C4-2B (cell line): Measurements from ENCODE around the gene ZNF429.

Source experiments
- H3K27ac ChIP-seq: fragments of 450-650 bp; 2 replicates; pipeline ENCODE4 v1.5.1; 2017
- ZFX ChIP-seq: fragments of 450-650 bp; IDR thresholded peaks from 2 replicates; pipeline ENCODE4 v1.6.1; 2017
- TF ChIP-seq, protein P1 (sequence below): fragments of 450-650 bp; conservative IDR thresholded peaks from 2 replicates; pipeline ENCODE4 v1.5.1; 2017; ENCODE audit warnings: mild to moderate bottlenecking

The ZNF429 gene

DNA sequence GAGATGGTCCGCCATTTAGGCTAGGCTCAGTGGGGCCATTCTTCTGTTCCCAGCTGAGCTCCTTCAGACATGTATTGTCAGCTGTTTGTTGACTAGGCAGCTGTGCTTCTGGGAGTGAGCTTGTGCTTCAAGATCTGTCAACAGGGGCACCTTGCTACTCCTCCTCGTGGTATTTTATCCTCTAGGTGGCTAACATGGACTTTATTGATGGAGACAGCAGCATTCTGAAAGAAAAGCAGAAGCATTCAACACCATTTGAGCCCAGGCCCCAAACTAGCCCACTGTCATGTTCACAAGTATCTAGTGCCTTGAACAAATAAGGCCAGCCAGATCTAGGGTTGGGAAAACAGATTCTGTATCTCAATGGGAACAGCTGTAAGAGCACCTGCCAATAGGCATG lies 65.9 kb downstream of the ZNF429 start:
- no peak overlapping the region for H3K27ac ChIP-seq
- TF ChIP-seq, protein P1, sequence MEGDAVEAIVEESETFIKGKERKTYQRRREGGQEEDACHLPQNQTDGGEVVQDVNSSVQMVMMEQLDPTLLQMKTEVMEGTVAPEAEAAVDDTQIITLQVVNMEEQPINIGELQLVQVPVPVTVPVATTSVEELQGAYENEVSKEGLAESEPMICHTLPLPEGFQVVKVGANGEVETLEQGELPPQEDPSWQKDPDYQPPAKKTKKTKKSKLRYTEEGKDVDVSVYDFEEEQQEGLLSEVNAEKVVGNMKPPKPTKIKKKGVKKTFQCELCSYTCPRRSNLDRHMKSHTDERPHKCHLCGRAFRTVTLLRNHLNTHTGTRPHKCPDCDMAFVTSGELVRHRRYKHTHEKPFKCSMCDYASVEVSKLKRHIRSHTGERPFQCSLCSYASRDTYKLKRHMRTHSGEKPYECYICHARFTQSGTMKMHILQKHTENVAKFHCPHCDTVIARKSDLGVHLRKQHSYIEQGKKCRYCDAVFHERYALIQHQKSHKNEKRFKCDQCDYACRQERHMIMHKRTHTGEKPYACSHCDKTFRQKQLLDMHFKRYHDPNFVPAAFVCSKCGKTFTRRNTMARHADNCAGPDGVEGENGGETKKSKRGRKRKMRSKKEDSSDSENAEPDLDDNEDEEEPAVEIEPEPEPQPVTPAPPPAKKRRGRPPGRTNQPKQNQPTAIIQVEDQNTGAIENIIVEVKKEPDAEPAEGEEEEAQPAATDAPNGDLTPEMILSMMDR: no peak
- no peak for TF ChIP-seq ZFX

GRCh38 chr19:21574607-21575006 lies 69.2 kb downstream of the ZNF429 start:
- H3K27ac ChIP-seq: no peak overlapping the region
- TF ChIP-seq, protein P1: no peak
- no peak for TF ChIP-seq ZFX

GRCh38 chr19:21576481-21576880 lies 71.1 kb downstream of the ZNF429 start:
- H3K27ac ChIP-seq: no peak overlapping the region
- no peak for TF ChIP-seq ZFX
- TF ChIP-seq, protein P1: no peak

DNA sequence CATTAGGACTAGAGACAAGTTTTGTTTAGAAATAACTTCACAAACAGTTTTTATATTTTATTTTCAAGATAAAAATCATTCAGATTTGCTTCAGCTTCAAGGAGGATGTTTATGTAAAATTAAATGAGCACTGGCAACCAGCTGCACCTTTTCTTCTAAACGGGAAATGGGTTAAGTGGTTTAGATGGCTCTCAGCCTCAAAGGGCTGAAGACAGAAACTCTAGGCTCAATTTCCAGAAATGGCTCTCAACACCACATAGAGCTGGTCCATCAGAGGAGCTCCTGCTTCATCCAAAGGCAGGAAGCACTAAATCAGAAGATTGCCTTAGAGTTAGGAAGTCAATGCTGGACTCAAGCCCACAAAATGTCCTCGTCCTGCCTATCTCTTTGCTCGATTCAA lies 74.7 kb downstream of the ZNF429 start:
- H3K27ac ChIP-seq: no peak overlapping the region
- no peak for TF ChIP-seq ZFX
- TF ChIP-seq, protein P1: no peak

GRCh38 chr19:21580818-21581217 lies 75.4 kb downstream of the ZNF429 start:
- TF ChIP-seq ZFX: no peak
- TF ChIP-seq, protein P1: no peak
- no peak overlapping the region for H3K27ac ChIP-seq

DNA sequence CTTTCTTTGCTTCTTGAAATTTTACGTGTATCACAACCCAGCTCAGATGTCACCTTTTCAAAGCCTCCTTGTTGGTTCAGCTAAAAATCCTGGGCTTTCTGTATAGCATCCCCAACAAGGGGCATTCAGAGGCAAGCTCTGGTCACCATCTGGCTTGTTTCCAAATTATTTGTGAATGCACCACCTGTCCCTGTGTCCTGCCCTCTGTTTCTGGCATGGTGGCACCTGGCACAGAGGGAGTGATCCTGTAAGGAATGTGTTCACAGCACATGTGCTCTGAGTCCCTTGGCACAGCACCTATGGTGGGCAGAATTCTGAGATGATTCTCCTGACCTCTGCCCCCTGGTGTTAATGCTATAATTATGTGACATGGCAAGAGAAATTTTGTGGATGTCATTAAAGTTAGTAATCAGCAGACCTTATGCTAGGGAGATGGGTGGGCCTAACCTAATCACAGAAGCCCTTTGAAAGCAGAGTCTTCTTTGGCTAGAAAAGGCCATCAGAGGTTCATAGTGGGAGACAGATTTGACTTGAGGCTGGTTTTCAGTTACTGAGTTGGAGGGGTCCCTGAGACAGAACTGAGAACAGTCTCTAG lies 76.3 kb downstream of the ZNF429 start:
- no peak overlapping the region for H3K27ac ChIP-seq
- TF ChIP-seq, protein P1: no peak
- no peak for TF ChIP-seq ZFX

- TF ChIP-seq, protein P1: no peak
- TF ChIP-seq ZFX: no peak
- no peak overlapping the region for H3K27ac ChIP-seq
These were observed 79.1 kb downstream of the ZNF429 start for GRCh38 chr19:21584537-21584936.
